ENCODE measurements around the gene C15orf39.
"Not testable (repeated sequence)": the region's sequence is repeated elsewhere in the genome, so short reads cannot be mapped to it uniquely, and the experiment has no call there.

C15orf39 gene

DNA sequence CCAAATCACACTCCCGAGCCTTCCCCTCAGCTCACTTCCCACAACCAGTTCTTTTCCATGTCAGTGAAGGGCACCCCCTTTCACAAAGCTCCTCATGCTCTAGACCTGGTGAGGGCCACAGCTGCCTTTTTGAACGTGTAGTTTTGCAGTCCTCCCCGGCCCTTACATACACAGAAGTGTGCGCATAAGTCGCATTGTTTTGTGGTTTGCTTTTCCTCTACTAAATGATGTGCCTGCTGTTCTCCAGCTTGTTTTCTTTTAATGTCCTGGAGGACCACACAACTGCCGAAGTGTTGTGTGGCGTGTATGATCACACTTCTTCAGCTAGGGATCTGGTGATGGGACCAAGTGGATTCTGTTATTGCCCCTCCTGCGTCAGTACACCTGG, 7.6 kb downstream of the C15orf39 start:
- DNase-seq: peak in 1 of 56 donors; percentile 39

DNA sequence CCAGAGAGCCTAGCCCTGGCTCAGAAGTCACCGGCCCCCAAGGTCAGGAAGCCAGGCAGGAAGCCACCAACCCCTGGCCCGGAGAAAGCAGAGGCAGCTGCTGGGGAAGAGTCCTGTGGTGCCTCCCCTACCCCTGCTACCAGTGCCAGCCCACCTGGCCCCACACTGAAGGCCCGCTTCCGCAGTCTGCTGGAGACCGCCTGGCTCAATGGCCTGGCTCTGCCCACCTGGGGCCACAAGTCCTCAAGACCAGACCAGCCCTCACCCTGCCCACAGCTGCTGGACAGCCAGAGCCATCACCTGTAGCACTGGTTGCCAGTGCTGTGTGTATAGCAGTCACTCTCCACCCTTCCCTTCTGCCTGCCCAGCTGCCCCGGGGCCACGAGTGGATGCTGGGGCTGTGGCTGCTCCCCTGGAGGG, 9.1 kb downstream of the C15orf39 start:
- no peak for DNase-seq

- no peak for DNase-seq
Observed at GRCh38 chr15:75211436-75212199, 9.9 kb downstream of the C15orf39 start.

GRCh38 chr15:75212200-75212858, 10.6 kb downstream of the C15orf39 start:
- no peak for DNase-seq

- no peak for DNase-seq
Observed at GRCh38 chr15:75213212-75213767, 11.6 kb downstream of the C15orf39 start.

GRCh38 chr15:75213768-75214221, 12.1 kb downstream of the C15orf39 start:
- DNase-seq: no peak

- DNase-seq: no peak
Observed at GRCh38 chr15:75214293-75215096, 12.8 kb downstream of the C15orf39 start.

DNA sequence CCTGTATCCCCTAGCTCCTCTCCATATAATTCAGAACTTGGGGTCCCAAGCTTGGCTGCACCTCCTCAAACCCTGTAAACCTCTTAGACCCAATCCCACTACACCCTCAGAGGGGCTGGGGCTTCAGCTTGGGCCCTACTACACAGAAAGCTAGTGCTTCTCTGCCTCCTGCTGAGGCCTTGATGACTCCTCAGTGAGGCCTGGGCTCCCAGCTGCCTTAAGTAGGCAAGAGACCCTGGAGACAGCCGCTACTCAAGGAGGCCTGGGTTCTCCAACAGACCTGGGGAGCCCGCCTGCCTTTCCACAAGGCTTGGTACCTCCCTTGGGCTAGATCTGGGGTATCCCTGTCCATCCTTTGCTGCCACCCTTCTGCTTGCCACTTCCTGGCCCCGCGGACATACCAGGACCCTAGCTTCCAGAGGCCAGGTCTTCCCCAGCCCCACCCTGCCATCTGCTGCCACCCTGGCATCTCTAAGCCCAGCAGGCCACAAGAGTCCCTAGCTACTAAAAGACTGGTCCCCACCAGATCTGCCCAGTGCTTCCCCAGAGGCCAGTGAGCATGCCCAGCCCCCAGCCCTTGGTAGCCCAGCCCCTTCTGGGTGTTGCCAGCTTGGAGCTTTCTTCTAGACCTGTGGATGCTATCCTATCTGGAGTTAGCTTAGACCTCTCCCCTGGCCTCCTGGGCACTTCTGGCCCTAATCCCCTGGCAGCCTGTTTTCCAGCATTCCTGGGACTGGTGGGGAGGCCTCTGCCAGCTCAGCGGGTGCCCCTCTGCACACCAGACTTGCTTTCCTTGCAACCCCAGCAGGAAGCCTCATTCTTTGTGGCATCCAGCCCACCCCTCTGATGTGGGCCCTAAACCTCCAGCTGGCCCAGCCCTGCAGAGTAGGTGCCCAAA, 13.7 kb downstream of the C15orf39 start:
- no peak for DNase-seq

- no peak for DNase-seq
Observed at GRCh38 chr15:75217012-75217411, 15.3 kb downstream of the C15orf39 start.

- DNase-seq: not testable (repeated sequence)
Observed at GRCh38 chr15:75217574-75217973, 15.9 kb downstream of the C15orf39 start.

DNA sequence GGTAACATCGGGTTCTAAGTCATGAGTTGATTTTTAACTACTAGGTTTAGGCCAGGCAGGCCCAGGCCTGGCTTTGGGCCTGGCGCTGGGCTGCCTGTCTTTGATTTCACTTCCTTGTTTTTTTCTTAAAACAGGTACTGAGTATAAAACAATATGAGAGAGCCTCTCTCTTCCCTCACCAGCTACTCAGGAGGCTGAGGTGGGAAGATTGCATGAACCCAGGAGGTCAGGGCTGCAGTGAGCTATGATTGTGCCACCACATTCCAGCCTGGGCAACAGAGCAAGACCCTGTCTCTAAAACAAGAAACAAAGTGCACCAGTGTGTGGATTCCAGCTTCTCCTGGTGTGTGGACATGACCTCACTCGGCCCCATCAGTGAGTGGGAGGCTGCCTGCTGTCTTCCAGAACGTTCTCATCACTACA, 17.8 kb downstream of the C15orf39 start:
- DNase-seq: not testable (repeated sequence)

DNA sequence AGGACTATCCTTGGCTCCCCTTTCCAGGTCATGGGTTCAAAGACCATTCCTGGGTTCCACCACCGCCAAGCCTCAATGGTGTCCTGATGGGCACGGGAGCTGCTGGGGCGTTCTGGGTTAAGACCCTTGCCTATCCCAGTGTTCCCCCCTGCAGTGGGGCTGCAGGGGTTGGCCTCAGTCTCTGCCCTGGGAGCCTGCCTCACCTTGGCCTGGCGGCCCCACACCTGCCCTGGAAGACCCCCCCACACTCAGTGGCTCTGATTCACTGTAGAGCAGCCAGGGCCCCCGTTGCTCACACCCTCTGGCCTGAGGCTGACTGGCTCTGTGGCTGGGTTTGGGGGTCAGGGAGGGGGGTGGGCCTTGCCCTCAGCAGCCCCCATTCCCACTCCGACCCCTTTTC, 22.0 kb downstream of the C15orf39 start:
- DNase-seq: no peak

GRCh38 chr15:75224281-75224680, 22.6 kb downstream of the C15orf39 start:
- no peak for DNase-seq

- DNase-seq: not testable (repeated sequence)
Observed at GRCh38 chr15:75225102-75225836, 23.6 kb downstream of the C15orf39 start.

GRCh38 chr15:75225951-75226732, 24.5 kb downstream of the C15orf39 start:
- no peak for DNase-seq

GRCh38 chr15:75227112-75227511, 25.4 kb downstream of the C15orf39 start:
- DNase-seq: not testable (repeated sequence)

DNA sequence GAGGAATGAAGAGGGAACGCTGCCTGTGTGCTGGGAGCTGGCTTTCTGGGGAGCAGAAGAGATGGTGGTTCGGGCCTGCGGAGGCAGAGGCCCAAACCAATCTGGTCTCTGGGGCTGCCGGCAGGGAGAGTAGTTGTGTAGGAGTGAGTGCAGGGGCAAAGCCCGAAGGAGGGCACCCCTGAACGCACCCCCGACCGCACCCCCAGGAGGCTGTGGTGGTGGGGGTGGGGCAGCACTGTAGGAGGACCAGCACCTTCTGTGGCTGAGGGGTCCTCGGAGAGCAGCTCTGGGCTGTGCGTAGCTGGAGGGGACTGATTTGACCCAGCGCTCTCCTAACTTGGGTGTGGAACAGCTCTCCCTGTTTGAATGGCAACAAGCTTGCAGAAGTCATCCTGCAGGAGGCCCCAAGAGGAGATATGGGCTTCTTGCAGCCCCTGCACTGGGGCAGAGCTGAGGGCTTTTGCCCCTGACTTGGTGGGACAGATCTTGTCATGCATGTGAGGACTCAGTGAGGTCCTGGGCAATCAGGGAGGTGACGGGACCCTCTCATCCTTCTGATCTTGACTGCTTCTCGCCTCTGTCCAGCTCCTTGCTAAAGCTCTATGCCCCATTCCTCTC, 26.1 kb downstream of the C15orf39 start:
- no peak for DNase-seq

DNA sequence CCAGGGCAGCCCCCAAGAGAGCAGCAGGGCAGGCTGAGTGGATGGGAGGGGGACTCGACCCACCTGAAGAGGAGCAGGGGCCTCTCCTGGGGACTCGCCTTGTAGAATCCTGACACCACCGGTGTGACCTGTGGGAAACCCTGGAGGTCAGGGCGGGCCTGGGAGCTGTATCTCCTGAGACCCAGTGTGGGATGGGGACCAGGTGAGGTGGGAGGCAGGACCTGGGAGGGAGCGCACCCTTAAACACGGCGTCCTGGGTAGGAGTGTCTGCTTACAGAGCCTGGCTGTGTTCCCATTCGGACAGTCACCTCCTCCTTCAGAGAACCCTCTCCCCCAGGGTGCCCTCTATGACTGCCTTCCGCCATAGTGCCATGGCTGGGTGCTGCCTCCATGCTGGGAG, 27.1 kb downstream of the C15orf39 start:
- no peak for DNase-seq
